GM18520 (cell line): ENCODE measurements around the gene NHLRC3.
"Not testable (repeated sequence)": the region's sequence is repeated elsewhere in the genome, so short reads cannot be mapped to it uniquely, and the experiment has no call there.

Source experiments
- ATAC-seq: cut with Tn5 transposase; IDR thresholded peaks from one replicate; pipeline ENCODE4 v1.9.1; 2021; ENCODE audit not compliant: unreplicated experiment

Gene NHLRC3, protein sequence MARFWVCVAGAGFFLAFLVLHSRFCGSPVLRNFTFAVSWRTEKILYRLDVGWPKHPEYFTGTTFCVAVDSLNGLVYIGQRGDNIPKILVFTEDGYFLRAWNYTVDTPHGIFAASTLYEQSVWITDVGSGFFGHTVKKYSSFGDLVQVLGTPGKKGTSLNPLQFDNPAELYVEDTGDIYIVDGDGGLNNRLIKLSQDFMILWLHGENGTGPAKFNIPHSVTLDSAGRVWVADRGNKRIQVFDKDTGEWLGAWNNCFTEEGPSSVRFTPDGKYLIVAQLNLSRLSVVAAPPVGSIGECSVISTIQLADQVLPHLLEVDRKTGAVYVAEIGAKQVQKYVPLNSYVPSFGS

GRCh38 chr13:39037880-39038568 lies at the start of gene NHLRC3, which contains the start of gene PROSER1:
Gene NHLRC3, plus strand, starts transcription at chr13:39038456. Its CDS starts 184 bp downstream, at chr13:39038640.
Gene PROSER1, minus strand, starts transcription at chr13:39038089. Its CDS starts 847 bp downstream, at chr13:39037242.
- peak; percentile 49 for ATAC-seq

- no peak for ATAC-seq
Measured at GRCh38 chr13:38990693-38991092, 47.6 kb upstream of the NHLRC3 start, which contains the start of gene STOML3. Gene STOML3, minus strand, starts transcription at chr13:38990831. Its CDS starts 110 bp downstream, at chr13:38990721.

DNA sequence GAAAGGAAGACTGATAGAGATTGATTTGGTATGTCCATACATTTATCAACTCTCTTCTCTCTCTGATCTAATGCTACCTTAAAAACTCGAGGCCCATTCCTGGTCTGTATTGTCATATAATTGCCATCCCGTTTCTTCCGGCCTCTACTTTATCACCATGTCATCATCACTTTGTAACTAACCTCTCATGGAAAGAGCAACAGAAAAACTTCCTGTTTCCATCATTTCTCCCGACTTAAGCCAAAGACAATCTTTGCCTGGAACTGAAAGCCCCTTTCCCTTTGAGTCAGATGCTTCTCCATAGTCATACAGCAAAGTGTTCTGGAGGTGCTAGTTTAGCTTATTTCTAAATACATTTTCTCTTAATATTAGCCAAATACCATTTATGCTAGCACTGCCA lies 44.9 kb upstream of the NHLRC3 start:
- ATAC-seq = no peak

DNA sequence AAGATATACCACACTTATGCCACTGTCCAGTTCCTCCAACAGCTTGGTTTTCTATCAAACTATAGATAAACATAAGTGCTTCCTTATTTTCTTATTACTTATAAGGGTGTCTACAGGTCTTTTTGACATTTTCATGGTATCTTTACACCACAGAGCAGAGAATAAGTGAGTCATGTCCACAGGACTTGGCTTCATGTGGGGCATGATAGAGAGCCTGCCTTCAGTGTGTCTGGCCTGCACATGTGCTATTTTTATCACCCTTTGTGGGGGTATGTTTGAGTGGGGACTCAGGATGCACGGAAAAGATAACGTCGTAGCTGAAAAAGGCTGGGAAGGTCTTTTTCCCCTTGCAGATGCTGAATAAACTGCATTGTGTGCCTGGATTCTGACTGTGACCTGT lies 39.5 kb upstream of the NHLRC3 start:
- no peak for ATAC-seq

DNA sequence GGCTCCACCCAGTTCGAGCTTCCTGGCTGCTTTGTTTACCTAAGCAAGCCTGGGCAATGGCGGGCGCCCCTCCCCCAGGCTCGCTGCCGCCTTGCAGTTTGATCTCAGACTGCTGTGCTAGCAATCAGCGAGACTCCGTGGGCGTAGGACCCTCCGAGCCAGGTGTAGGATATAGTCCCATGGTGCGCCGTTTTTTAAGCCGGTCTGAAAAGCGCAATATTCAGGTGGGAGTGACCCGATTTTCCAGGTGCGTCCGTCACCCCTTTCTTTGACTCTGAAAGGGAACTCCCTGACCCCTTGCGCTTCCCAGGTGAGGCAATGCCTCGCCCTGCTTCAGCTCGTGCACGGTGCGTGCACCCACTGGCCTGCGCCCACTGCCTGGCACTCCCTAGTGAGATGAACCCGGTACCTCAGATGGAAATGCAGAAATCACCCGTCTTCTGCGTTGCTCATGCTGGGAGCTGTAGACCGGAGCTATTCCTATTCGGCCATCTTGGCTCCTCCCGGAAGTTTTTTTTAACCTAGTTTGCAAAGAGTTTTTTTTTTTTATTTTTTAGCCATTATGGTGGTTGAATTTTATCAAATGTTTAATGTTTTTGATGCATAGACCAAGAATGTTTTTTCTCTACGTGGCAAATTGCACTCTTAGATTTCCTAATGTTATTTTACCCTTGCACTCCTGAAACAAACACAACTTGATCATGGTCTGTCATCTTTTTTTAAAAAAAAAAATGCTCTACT lies 31.7 kb upstream of the NHLRC3 start:
- ATAC-seq = not testable (repeated sequence)

- ATAC-seq = no peak
Measured at GRCh38 chr13:39012608-39013007, 25.6 kb upstream of the NHLRC3 start.

GRCh38 chr13:39013462-39013861 lies 24.8 kb upstream of the NHLRC3 start:
- ATAC-seq = no peak

- ATAC-seq = peak; percentile 98
Measured at GRCh38 chr13:39016087-39016486, 22.2 kb upstream of the NHLRC3 start.

DNA sequence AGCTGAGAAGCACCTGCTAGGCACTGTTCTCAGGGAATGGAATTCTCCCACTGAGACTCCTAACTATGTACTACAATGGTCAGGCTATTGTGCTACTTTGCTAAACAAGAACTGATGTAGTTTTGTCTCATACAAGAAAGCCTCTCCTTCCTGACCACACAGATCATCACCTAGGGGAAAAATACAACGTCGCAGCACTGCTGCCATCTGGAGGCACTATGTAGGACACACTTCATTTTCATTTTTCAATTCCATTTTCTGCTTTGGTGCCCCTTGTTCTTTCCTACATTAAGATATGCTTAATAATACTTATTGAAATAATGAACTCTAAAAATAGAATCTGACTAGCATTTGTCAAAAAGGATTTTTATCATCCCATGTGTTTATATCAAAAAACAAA lies 21.5 kb upstream of the NHLRC3 start:
- peak; percentile 55 for ATAC-seq

- ATAC-seq = no peak
Measured at GRCh38 chr13:39020853-39021462, 17.3 kb upstream of the NHLRC3 start.

GRCh38 chr13:39023316-39023715 lies 14.9 kb upstream of the NHLRC3 start:
- ATAC-seq = no peak

GRCh38 chr13:39023761-39024160 lies 14.5 kb upstream of the NHLRC3 start:
- no peak for ATAC-seq

DNA sequence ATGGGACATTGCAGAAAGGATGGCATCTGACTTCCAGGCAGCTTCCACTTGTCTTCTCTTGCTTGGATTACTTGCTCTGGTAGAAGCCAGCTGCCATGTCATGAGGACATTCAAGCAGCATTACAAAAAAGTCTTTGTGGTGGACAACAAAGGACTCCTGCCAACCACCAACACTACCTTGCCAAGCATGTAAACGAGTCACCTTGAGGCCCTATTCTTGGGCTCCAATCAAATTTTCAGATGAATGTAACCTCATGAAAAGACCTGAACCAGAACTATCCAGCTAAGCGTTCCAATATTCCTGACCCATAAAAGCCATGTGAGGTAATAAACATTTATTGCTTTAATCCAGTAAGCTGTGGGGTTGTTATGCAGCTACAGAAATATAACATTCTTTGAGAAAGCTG lies 12.8 kb upstream of the NHLRC3 start:
- ATAC-seq = no peak

- no peak for ATAC-seq
Measured at GRCh38 chr13:39032150-39032549, 6.1 kb upstream of the NHLRC3 start.

- no peak for ATAC-seq
Measured at GRCh38 chr13:39034085-39034484, 4.2 kb upstream of the NHLRC3 start.

GRCh38 chr13:39035204-39035603 lies 3.1 kb upstream of the NHLRC3 start:
- ATAC-seq = no peak

DNA sequence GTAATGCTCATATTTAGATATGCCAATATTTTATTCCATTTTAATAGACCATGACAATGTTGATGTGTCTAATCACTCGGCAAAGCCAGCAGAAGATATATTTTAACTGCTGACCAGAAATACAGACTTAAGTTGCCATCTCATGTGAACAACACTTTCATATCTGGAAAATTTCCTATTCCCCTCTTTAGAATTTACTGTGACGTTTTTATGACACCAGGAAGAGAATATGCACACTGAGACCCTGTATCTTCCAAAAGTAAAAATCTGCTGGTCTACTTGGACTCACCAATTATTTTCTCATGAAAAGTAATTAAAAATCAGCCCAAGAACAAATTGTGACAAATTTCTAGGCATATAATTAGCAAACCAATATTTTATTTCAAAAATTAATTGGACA lies 2.5 kb upstream of the NHLRC3 start:
- ATAC-seq = no peak

GRCh38 chr13:39036212-39036611 lies 2.0 kb upstream of the NHLRC3 start:
- ATAC-seq = no peak

DNA sequence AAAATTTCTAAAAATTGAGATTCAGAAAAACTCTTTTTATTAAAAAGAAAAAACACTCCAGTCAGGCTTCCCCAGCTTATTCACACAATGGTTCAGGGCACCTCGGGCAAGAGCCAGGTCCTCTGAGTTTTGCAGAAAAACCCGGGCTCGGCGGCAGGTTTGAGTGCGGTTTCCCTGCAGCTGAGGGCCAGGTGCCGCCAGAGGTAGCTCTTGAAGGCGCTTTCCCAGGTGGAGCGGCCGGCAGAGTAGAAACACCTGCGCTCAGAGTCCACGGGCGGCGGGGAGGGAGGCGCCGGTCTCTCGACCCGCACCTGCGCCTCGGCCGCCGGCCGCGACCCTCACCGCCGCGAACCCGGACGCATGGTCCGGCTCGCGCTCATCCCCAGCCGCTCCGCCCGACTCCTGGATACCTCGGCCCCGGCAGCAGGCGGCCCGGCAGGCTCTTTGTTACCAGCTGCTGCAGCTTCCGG lies 811 bp upstream of the NHLRC3 start:
- peak; percentile 19 for ATAC-seq

DNA sequence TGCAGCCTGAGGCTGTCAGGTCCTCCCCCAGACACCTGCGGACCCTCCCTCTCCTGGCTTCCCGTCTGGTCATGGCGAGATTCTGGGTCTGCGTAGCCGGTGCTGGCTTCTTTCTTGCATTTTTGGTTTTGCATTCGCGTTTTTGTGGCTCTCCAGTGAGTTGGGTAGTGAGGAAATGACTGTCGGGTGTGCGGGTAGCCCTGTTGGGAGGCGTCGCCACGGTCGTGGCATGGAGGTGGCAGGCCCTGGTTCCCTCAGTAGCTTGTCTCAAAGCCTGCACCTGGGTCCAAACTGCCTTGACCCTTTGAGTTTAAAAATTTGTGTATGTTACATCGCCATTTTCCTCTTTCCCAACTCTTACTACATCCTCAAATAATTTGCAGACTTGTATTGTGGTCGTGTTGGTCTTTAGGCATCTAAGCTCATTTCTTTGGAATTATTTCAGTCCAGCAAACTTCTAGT lies 344 bp downstream of the NHLRC3 start:
- ATAC-seq = peak; percentile 22

GRCh38 chr13:39039041-39039440 lies 785 bp downstream of the NHLRC3 start:
- no peak for ATAC-seq
